Caco-2 (cell line): ENCODE data around the gene FAAP100. TPM values are rescaled to one million over a fixed set of nuclear protein-coding genes. Genes with fewer than 3 reads are reported as not detected.
A peak's percentile ranks its signal among the peaks of the same experiment; 100 is the strongest.

Experiments used
- BruUV-seq: library from RNA; stranded (reverse); fragments of 400-500 nt; replicated peaks from 2 replicates; lab custom pipeline; 2021; lab: Mats Ljungman, UMichigan
- CTCF ChIA-PET: fragments of 300-600 bp; sonication (Branson Sonifier 250); formaldehyde crosslinking; loops from one replicate; lab custom pipeline; 2022; ENCODE audit warnings: antibody characterized with exemption; lab: Charles Lee
- POLR2A ChIA-PET: fragments of 300-600 bp; sonication (Branson Sonifier 250); formaldehyde crosslinking; loops from one replicate; lab custom pipeline; 2022; ENCODE audit warnings: antibody characterized with exemption; lab: Charles Lee
- DNase-seq, 2 experiments: peaks; one replicate each; pipeline versions ENCODE4 v3.0.0 to v3.0.0-alpha.2; 2020 to 2022
- H3K27me3 ChIP-seq: replicated peaks from 2 replicates; pipeline ENCODE4 v1.6.0; 2011; ENCODE audit warnings: low read length; ENCODE audit not compliant: control insufficient read depth, insufficient read depth
- H3K36me3 ChIP-seq: 2 replicates; pipeline ENCODE4 v1.5.1; 2011; ENCODE audit warnings: low read length; ENCODE audit not compliant: control insufficient read depth, insufficient read depth
- H3K4me1 ChIP-seq: fragments of 250-450 bp; sonication (Bioruptor Pico); 2 replicates; pipeline ENCODE4 v1.5.1; 2020; ENCODE audit warnings: mild to moderate bottlenecking
- H3K4me3 ChIP-seq: 2 replicates; pipeline ENCODE4 v1.5.1; 2011; ENCODE audit warnings: low read depth, mild to moderate bottlenecking, control low read depth, low read length
- H3K9me3 ChIP-seq: fragments of 250-450 bp; sonication (Bioruptor Pico); 2 replicates; pipeline ENCODE4 v1.5.1; 2020; ENCODE audit warnings: mild to moderate bottlenecking, moderate library complexity
- H3K27ac Mint-ChIP-seq: one replicate; pipeline ENCODE4 v1.8.0; 2022; ENCODE audit warnings: mixed read lengths; ENCODE audit not compliant: unreplicated experiment
- H3K27me3 Mint-ChIP-seq: one replicate; pipeline ENCODE4 v1.8.0; 2022; ENCODE audit warnings: mixed read lengths; ENCODE audit not compliant: insufficient read depth, unreplicated experiment
- H3K36me3 Mint-ChIP-seq: one replicate; pipeline ENCODE4 v1.8.0; 2022; ENCODE audit warnings: mild to moderate bottlenecking, mixed read lengths; ENCODE audit not compliant: insufficient read depth, unreplicated experiment
- H3K4me1 Mint-ChIP-seq: one replicate; pipeline ENCODE4 v1.8.0; 2022; ENCODE audit warnings: low read depth, mixed read lengths; ENCODE audit not compliant: unreplicated experiment
- H3K4me3 Mint-ChIP-seq: one replicate; pipeline ENCODE4 v1.8.0; 2022; ENCODE audit warnings: mild to moderate bottlenecking, moderate library complexity, mixed read lengths; ENCODE audit not compliant: unreplicated experiment
- H3K9me3 Mint-ChIP-seq: one replicate; pipeline ENCODE4 v1.8.0; 2022; ENCODE audit warnings: mixed read lengths; ENCODE audit not compliant: unreplicated experiment
- CTCF ChIP-seq, 2 experiments: fragments of 200-600 bp in 1 of 2; IDR thresholded peaks; 1 replicate in 1 of 2; 2 replicates in 1 of 2; pipeline versions ENCODE4 v1.5.1 to v1.8.0; 2011 to 2022; ENCODE audit warnings: antibody characterized with exemption in 1 of 2, control low read depth in 1 of 2, inconsistent platforms in 1 of 2, low read depth in 1 of 2, low read length in 1 of 2, mild to moderate bottlenecking in 1 of 2, moderate library complexity in 1 of 2; ENCODE audit not compliant: insufficient read depth in 1 of 2, severe bottlenecking in 1 of 2, unreplicated experiment in 1 of 2
- intact Hi-C: fragments of 100-400 bp; cut with micrococcal nuclease; formaldehyde crosslinking; loops from one replicate; pipeline ENCODE4 v1.10.0; 2022; ENCODE audit not compliant: unreplicated experiment
- total RNA-seq: library from RNA; stranded (reverse); gene quantifications from 2 replicates; pipeline ENCODE4 v1.2.3, GENCODE V29; 2022

The FAAP100 gene
- total RNA-seq, 1 experiment from 2014 or later = 38.5 TPM

- H3K4me1 ChIP-seq = peaks cover 42% of the 10 kb centered on the region
- peaks cover 24% of the 10 kb centered on the region for H3K4me1 Mint-ChIP-seq
- ChIA-PET POLR2A (interaction anchor here (0.6 to 1.1 kb wide), 3 partner anchors 15 to 121 kb away, joined by 3 to 4 read pairs (median 4); partner anchors contain the start of gene BAHCC1), CTCF (interaction anchor here (0.6 to 1.2 kb wide), 2 partner anchors 31 to 355 kb away, joined by 3 read pairs; no protein-coding TSS in a partner anchor)
- H3K36me3 Mint-ChIP-seq = peaks cover 66% of the 10 kb centered on the region
- peaks cover 16% of the 10 kb centered on the region for H3K36me3 ChIP-seq
- H3K4me3 Mint-ChIP-seq = peak overlapping the region; percentile 92
- peak overlapping the region; percentile 94 for H3K27ac Mint-ChIP-seq
- no peaks in the 10 kb centered on the region for H3K27me3 Mint-ChIP-seq
- BruUV-seq = no TSS peak
- H3K27me3 ChIP-seq = no peaks in the 10 kb centered on the region
- no peaks in the 10 kb centered on the region for H3K9me3 Mint-ChIP-seq
- peak; percentile 4 to 49 for DNase-seq
- no peaks in the 10 kb centered on the region for H3K9me3 ChIP-seq
- intact Hi-C loops = loop anchor here (10.0 kb wide), 1 partner anchor 121 kb away; the partner anchor contains the start of gene BAHCC1
- no peak for TF ChIP-seq CTCF (IDR thresholded peaks at IDR 0.05; ENCODE audit: insufficient read depth in 1 of 2, low read depth in 1 of 2, low read length in 1 of 2, severe bottlenecking in 1 of 2, unreplicated experiment in 1 of 2)
- H3K4me3 ChIP-seq = peak overlapping the region; percentile 72
Measured at GRCh38 chr17:81515530-81516041, 36.6 kb downstream of the FAAP100 start.

DNA sequence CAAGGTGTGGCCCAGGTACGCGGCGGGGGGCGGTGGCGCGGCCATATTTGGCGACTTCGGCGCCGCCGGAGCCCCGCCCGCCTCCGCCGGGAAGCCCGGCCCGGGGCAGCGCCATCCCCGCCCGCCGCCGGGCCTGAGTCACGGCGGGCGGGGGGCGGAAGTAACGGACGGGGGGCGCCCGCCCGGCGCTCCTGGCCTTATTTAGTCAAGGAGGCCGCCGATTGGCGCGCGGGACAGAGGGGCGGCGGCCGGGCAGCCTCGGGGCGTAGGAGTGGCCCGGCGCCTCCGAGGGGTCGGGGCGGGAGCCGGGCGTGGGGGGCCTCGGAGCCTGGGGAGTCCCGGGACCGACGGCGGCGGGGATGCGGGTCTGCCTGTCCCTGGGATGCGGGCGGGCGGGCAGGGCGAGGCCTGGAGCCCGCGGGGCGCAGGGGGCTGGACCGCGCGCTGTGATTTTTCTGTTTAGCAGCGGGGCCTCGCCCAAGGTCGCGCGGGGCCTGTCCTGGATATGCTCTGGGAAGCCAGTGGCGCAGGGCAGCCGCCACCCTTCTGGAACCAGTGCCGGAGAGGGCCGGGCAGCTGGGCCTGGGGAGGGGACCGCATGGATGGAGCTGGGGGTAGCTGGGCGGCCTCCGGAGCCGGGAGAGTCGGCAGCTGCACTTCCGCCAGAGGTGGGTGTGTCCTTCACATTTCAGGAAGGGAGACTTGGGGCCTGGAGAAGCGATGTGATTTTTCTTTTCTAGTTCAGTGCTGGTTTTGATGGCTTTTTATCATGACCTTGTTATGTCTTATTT lies 37.2 kb downstream of the FAAP100 start:
- DNase-seq = peak; percentile 90 to 92
- no TSS peak for BruUV-seq
- Mint-ChIP-seq H3K27ac (peak overlapping the region; percentile 96), H3K9me3 (no peaks in the 10 kb centered on the region), H3K27me3 (no peaks in the 10 kb centered on the region), H3K4me3 (peak overlapping the region; percentile 92), H3K36me3 (peaks cover 72% of the 10 kb centered on the region), H3K4me1 (peaks cover 28% of the 10 kb centered on the region)
- TF ChIP-seq CTCF (IDR thresholded peaks at IDR 0.05; ENCODE audit: insufficient read depth in 1 of 2, low read depth in 1 of 2, low read length in 1 of 2, severe bottlenecking in 1 of 2, unreplicated experiment in 1 of 2) = no peak
- POLR2A ChIA-PET = interaction anchor here (0.6 to 1.1 kb wide), 3 partner anchors 15 to 121 kb away, joined by 3 to 4 read pairs (median 4); partner anchors contain the start of gene BAHCC1
- Histone ChIP-seq H3K4me1 (peaks cover 42% of the 10 kb centered on the region), H3K27me3 (no peaks in the 10 kb centered on the region), H3K36me3 (peaks cover 18% of the 10 kb centered on the region), H3K9me3 (no peaks in the 10 kb centered on the region), H3K4me3 (peak overlapping the region; percentile 72)
- CTCF ChIA-PET = interaction anchor here (0.6 to 1.2 kb wide), 3 partner anchors 7 to 355 kb away, joined by 3 to 7 read pairs (median 3); no protein-coding TSS in a partner anchor
- intact Hi-C loops = loop anchor here (10.0 kb wide), 1 partner anchor 120 kb away; the partner anchor contains the start of gene BAHCC1

DNA sequence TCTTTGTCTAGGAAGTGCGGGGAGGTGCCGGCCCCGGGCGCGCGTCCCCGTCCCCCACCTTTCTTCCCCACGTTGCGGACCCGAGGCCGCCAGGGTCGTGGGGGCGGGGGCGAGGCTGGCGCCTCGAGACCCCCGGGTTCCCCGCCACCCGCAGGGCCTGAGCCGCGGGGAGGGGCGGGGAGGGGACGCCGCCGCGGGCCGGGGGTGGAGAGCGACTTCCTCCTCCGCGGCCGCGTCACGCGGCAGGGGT lies 37.7 kb downstream of the FAAP100 start:
- no peaks in the 10 kb centered on the region for H3K9me3 ChIP-seq
- Mint-ChIP-seq H3K4me1 (peaks cover 33% of the 10 kb centered on the region), H3K27me3 (no peaks in the 10 kb centered on the region), H3K36me3 (peaks cover 74% of the 10 kb centered on the region), H3K27ac (peak overlapping the region; percentile 96), H3K9me3 (no peaks in the 10 kb centered on the region), H3K4me3 (peak overlapping the region; percentile 92)
- peaks cover 44% of the 10 kb centered on the region for H3K4me1 ChIP-seq
- no peak for DNase-seq
- intact Hi-C loops = loop anchor here (10.0 kb wide), 1 partner anchor 120 kb away; the partner anchor contains the start of gene BAHCC1
- H3K4me3 ChIP-seq = peak overlapping the region; percentile 72
- H3K27me3 ChIP-seq = no peaks in the 10 kb centered on the region
- no TSS peak for BruUV-seq
- peaks cover 18% of the 10 kb centered on the region for H3K36me3 ChIP-seq
- no peak for TF ChIP-seq CTCF (IDR thresholded peaks at IDR 0.05; ENCODE audit: insufficient read depth in 1 of 2, low read depth in 1 of 2, low read length in 1 of 2, severe bottlenecking in 1 of 2, unreplicated experiment in 1 of 2)
- ChIA-PET CTCF (interaction anchor here (1.3 kb wide), 1 partner anchor 30 kb away, joined by 3 read pairs; no protein-coding TSS in a partner anchor), POLR2A (interaction anchor here (0.9 to 2.3 kb wide), 3 partner anchors 14 to 523 kb away, joined by 3 to 12 read pairs (median 8); partner anchors contain the start of gene DCXR)
